CD4-positive, alpha-beta T cell treated with Interferon gamma for 1 hour (primary cell): ENCODE data around the gene NCBP2.

Experiments
- DNase-seq: peaks from one replicate; pipeline ENCODE4 v3.0.0-alpha.2; 2020

Gene NCBP2

GRCh38 chr3:196936288-196936687, 6.0 kb downstream of the NCBP2 start:
- DNase-seq, result no peak

GRCh38 chr3:196932600-196932999, 9.7 kb downstream of the NCBP2 start:
- DNase-seq, result no peak

DNA sequence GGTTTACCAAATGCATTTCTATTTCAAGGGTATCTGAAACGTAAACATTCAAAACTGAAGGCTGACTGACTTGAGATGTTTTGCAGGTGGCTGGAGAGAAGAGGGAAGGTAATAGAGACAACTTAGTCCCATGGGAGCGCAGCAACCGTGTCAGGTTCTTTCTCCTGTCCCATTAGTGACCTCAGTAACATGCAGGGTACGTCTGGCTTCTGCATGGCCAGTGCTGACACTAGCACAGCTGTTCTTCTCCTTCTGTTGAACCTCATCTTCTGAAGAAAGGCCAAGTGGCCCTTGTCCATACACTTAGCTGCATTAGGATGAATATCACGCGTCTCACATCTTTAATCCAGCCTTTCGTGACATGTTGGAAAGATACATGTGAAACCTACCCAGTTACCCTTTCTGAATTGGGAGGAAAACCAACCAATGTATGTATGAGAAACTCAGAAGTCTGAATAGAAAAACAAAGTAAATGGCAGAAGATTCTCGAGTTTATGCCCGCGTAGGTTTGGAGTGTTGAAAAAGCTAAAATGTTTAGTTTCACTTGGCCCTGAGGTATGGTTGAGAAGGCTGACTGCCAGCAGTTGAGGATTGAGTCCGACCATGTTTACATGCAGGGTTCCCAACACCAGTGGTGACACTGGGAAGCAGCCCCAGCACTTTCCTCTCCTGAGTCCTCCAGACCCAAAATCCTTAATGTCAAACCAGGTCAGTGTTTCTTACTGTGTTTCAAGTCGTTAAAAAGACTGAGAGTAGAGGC, 10.3 kb downstream of the NCBP2 start:
- peak; percentile 6 for DNase-seq

DNA sequence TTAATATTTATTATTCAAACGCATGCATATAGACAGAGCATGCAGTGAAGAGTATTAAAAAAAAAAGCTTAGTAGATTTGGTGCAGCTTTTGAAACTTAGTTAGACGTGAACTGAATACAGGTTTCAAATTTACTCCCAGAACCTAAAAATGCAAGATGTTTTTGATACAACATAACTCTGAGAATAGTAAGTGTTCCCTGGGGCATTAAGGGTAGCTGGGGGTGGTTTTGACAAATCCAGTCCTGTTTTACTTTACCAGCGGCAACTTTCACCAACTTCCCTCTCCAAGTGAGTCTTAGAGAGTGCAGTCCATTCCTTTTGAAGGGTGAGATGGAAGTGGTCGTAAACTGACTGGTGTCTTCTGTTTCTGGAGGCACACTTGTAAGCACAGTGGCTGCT, 11.2 kb downstream of the NCBP2 start:
- DNase-seq, result no peak

DNA sequence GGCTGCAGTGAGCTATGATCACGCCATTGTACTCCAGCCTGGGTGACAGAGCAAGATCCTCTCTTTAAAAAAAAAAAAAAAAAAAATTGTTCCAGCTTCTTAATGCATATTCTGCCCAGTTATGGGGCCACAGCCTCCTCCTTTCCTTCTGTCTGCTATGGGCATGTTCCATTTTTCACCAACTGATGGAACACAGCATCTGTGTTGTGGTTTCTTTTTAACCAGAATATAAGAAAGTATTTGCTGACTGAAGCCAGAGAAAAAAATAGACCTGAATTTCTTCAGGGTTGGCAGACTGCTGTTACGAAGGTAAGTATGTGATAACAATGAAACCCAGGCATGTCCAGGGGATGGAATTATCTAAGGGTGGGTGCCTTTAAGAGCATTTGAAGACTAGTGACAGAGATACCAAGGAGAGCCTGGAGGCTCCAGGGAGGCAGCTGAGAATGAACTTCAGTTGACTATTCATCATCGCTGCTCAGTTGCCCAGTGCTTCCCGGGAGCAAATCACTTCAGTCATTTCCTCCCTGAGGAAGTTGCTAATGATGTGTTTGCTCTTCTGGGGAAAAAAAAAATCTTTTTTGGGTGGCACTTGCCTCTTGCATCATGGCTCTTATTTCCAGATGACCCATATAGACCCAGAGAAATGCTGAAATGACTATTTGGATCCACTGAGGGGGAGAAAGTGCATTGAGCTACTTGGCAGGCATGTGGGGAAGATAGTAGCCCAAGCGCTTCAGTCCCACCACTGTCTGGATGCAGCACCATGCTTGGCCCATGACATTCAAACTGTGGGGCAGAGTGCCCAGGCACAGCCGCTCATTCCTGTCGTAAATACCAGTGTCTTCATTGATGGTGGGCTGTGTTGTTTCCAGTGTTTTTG, 14.5 kb downstream of the NCBP2 start:
- DNase-seq, result no peak

DNA sequence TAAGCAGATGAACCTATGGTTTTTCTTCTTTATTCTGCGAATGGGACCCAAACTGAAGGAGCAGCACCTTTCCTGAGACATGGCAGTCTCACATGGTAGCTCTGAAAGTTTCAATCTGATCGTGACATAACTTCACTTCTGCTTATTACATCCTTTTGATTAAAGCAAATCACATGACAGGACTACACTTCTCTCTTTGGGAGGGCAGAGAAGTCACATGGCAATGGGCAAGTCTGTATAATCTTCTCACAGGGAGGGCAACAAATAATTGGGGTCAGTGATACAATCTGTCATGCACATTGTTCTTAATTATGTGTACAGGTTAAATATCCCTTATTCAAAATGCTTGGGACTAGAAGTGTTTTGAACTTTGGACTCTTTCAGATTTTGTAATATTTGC, 21.6 kb downstream of the NCBP2 start:
- DNase-seq, result no peak

DNA sequence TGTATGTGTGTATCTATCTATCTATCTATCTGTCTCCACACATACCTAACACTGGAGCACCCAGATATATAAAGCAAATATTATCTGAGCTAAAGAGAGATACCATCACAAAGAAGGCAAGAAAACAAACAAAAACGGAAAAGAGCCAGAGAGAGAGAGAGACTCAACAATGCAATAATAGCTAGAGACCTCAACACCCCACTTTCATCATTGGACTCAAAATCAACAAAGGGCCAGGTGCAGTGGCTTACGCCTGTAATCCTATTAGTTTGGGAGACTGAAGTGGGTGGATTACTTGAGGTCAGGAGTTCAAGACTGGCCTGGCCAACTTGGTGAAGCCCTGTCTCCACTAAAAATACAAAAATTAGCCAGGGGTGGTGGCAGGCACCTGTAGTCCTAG, 23.4 kb downstream of the NCBP2 start:
- DNase-seq, result no peak

DNA sequence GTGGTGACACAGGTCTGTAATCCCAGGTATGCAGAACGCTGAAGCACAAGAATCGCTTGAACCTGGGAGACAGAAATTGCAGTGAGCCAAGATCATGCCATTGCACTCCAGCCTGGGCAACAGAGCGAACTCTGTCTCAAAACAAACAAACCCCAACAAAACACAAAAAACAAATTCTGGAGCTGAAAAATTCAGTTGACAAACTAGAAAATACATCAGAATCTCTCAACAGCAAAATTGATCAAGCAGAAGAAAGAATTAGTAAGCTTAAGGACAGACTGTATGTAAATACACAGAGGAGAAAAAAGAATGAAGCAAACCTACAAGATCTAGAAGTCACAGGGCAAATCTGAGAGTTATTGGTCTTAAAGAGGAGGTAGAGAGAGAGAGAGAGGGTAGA, 25.3 kb downstream of the NCBP2 start:
- DNase-seq, result no peak

- no peak for DNase-seq
Observed at GRCh38 chr3:196916221-196916620, 26.1 kb downstream of the NCBP2 start.

DNA sequence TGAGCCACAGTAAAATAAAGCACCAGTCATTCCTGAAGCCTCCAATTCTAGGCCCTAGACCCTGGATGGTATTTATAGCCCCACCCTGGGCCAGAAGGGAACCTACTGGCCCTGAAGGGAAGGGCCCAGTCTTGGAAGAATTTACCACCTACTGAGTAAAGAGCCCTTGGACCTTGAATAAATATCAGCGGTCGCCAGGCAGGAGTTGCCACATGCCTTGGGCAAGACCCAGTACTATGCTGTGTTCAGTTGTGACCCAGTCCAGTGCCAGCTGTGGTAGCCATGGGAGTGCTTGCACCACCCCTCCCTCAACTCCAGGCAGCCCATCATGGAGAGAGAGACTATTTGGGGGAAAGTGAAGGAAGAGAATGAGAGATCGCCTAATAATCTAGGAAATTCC, 27.0 kb downstream of the NCBP2 start:
- no peak for DNase-seq

GRCh38 chr3:196914866-196915265, 27.5 kb downstream of the NCBP2 start:
- DNase-seq, result no peak

DNA sequence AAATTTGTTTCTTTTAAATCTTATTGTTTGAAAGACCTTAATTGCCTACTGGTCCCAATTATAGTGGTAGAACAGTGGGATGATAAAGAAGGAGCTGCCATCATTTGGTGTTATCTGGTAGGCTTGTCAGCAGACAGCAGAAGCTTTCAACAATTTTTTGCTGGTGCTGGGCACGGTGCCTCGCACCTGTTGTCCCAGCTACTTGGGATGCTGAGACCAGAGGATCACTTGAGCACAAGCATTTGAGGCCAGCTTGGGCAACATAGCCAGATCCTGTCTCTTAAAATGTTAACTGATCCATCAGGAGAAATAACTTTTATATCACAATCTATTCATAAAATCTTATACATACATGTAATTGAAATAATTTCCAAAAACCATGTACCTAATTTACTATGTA, 38.6 kb downstream of the NCBP2 start:
- no peak for DNase-seq

DNA sequence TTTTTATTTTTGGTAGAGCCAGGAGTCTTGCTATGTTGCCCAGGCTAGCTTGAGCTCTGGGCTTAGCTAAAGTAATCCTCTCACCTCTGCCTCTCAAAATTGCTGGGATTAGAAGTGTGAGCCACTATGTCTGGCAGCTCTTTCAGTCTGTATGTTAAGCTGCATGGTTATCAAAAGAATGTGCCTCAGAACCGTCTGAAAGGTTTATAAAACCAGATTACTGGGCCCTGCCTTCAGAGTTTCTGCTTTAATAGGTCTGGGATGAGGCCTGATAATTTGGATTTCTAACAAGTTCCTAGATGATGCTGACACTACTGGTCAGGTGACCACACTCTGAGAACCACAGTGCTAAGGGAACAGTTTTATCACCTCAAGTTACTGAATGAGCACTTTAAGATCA, 40.0 kb downstream of the NCBP2 start:
- no peak for DNase-seq

- no peak for DNase-seq
Observed at GRCh38 chr3:196901768-196902167, 40.6 kb downstream of the NCBP2 start.

GRCh38 chr3:196896229-196896628, 46.1 kb downstream of the NCBP2 start:
- no peak for DNase-seq

GRCh38 chr3:196894557-196895295, 47.6 kb downstream of the NCBP2 start:
- DNase-seq, result no peak

- DNase-seq, result no peak
Observed at GRCh38 chr3:196889844-196890708, 52.3 kb downstream of the NCBP2 start.

GRCh38 chr3:196886144-196886543, 56.2 kb downstream of the NCBP2 start:
- DNase-seq, result no peak
